ENCODE measurements around the gene NELFE. TPM values are rescaled to one million over a fixed set of nuclear protein-coding genes. Genes with fewer than 3 reads are reported as not detected.
A peak's percentile ranks its signal among the peaks of the same experiment; 100 is the strongest.

NELFE gene
- total and polyA plus RNA-seq, 2 of the 13 experiments (the other 11 are each of a cell fraction or from before 2014, with no cell fraction given) = 51.3 to 69.8 TPM

- TF ChIP-seq SOX6 (IDR thresholded peaks at IDR 0.05) (no peak), SOX6 (CRISPR knock-in tag; IDR thresholded peaks at IDR 0.05) (peak; percentile 80), TFE3 (CRISPR knock-in tag; IDR thresholded peaks at IDR 0.05) (peak; percentile 63), ZNF775 (CRISPR knock-in tag; IDR thresholded peaks at IDR 0.05; ENCODE audit: borderline replicate concordance) (no peak; the same call in 1 of the 2 replicates), ARID2 (CRISPR knock-in tag; IDR thresholded peaks at IDR 0.05; ENCODE audit: borderline replicate concordance) (0 out of 2 replicates have a peak, but pooled peaks have one; percentile 31), ZNF224 (CRISPR knock-in tag; IDR thresholded peaks at IDR 0.05) (peak; percentile 66; the same call in 1 of the 2 replicates), BATF2 (CRISPR knock-in tag; IDR thresholded peaks at IDR 0.05) (peak; percentile 72; the same call in 1 of the 2 replicates), KLF13 (CRISPR knock-in tag; IDR thresholded peaks at IDR 0.05) (peak; percentile 64; the same call in 1 of the 2 replicates), ZNF850 (CRISPR knock-in tag; conservative IDR thresholded peaks at IDR 0.05) (no peak), ZNF790 (CRISPR knock-in tag; IDR thresholded peaks at IDR 0.05; ENCODE audit: borderline replicate concordance) (peak; percentile 63; the same call in 1 of the 2 replicates), IKZF5 (CRISPR knock-in tag; IDR thresholded peaks at IDR 0.05) (peak; percentile 80), MIER3 (CRISPR knock-in tag; IDR thresholded peaks at IDR 0.05; ENCODE audit: borderline replicate concordance) (0 out of 2 replicates have a peak, but pooled peaks have one; percentile 42), NFE2L1 (CRISPR knock-in tag; IDR thresholded peaks at IDR 0.05; ENCODE audit: borderline replicate concordance) (no peak), SOX13 (IDR thresholded peaks at IDR 0.05) (no peak), SOX13 (CRISPR knock-in tag; conservative IDR thresholded peaks at IDR 0.05 in 1 of 2, IDR thresholded peaks at IDR 0.05 in 1 of 2) (peak in 1 of 2 experiments; percentile 48; a peak in 1 of 4 replicates), ZSCAN5A (CRISPR knock-in tag; IDR thresholded peaks at IDR 0.05; ENCODE audit: borderline replicate concordance) (no peak), MIXL1 (CRISPR knock-in tag; IDR thresholded peaks at IDR 0.05) (peak; percentile 41; the same call in 1 of the 2 replicates), ZNF569 (CRISPR knock-in tag; IDR thresholded peaks at IDR 0.05; ENCODE audit: borderline replicate concordance) (no peak), SAFB2 (CRISPR knock-in tag; IDR thresholded peaks at IDR 0.05; ENCODE audit: borderline replicate concordance, low read depth) (peak; percentile 9; the same call in 1 of the 2 replicates), PLSCR1 (CRISPR knock-in tag; IDR thresholded peaks at IDR 0.05; ENCODE audit: borderline replicate concordance) (no peak), ZNF674 (CRISPR knock-in tag; IDR thresholded peaks at IDR 0.05; ENCODE audit: low read depth) (no peak), ATF5 (CRISPR knock-in tag; IDR thresholded peaks at IDR 0.05; ENCODE audit: low read depth) (peak; percentile 80; the same call in 1 of the 2 replicates)
These were observed 13.4 kb upstream of the NELFE start, which contains the start of gene DXO (continued) for GRCh38 chr6:31971993-31972708.
